Liver (tissue), 3 donors: ENCODE measurements around the gene LHFPL6.

Experiments
- FOXA2 ChIP-seq: IDR thresholded peaks from 2 replicates; pipeline ENCODE4 v1.6.1; 2016; ENCODE audit warnings: antibody characterized with exemption
- JUND ChIP-seq, 2 donors: IDR thresholded peaks; 2 replicates each; pipeline ENCODE4 v1.6.1; 2016; ENCODE audit warnings: antibody characterized with exemption in 2 of 2
- TAF1 ChIP-seq: conservative IDR thresholded peaks from 2 replicates; pipeline ENCODE4 v1.6.1; 2016; ENCODE audit warnings: antibody characterized with exemption, mild to moderate bottlenecking
- YY1 ChIP-seq: IDR thresholded peaks from 2 replicates; pipeline ENCODE4 v1.6.1; 2016; ENCODE audit warnings: antibody characterized with exemption, mild to moderate bottlenecking
- TF ChIP-seq, protein P1 (sequence below): fragments of 150-350 bp; IDR thresholded peaks from 2 replicates; pipeline ENCODE4 v1.5.1; 2017; ENCODE audit warnings: improper control_type of control experiment, low read depth, low read length; ENCODE audit not compliant: missing input control
- TF ChIP-seq, protein P2 (sequence below): IDR thresholded peaks from 2 replicates; pipeline ENCODE4 v1.6.1; 2016; ENCODE audit warnings: antibody characterized with exemption, mild to moderate bottlenecking
- TF ChIP-seq, protein P3 (sequence below): IDR thresholded peaks from 2 replicates; pipeline ENCODE4 v1.6.1; 2016; ENCODE audit warnings: antibody characterized with exemption
- TF ChIP-seq, protein P4 (sequence below): IDR thresholded peaks from 2 replicates; pipeline ENCODE4 v1.6.1; 2016; ENCODE audit warnings: antibody characterized with exemption
- donor health status: healthy.
- donor health status: healthy.

DNA sequence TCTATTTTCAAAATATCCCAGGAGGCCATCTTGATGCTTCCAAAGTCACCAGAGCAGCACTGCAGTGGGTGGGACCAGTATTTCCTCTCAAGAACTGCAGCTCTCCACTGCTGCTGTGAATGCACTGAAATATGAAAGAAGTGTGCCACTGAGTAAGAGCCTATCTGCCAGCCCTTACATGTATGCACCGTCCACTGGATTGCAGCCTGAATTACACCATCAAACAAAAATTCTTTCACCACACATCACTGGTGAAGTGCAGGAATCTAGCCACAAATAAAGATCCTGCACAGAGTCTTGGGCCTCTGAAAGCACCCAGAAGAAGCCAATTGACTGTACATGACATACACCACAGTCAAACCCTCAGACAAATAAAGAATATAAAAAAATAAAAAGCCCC, 249.0 kb downstream of the LHFPL6 start:
- TF ChIP-seq, protein P1, sequence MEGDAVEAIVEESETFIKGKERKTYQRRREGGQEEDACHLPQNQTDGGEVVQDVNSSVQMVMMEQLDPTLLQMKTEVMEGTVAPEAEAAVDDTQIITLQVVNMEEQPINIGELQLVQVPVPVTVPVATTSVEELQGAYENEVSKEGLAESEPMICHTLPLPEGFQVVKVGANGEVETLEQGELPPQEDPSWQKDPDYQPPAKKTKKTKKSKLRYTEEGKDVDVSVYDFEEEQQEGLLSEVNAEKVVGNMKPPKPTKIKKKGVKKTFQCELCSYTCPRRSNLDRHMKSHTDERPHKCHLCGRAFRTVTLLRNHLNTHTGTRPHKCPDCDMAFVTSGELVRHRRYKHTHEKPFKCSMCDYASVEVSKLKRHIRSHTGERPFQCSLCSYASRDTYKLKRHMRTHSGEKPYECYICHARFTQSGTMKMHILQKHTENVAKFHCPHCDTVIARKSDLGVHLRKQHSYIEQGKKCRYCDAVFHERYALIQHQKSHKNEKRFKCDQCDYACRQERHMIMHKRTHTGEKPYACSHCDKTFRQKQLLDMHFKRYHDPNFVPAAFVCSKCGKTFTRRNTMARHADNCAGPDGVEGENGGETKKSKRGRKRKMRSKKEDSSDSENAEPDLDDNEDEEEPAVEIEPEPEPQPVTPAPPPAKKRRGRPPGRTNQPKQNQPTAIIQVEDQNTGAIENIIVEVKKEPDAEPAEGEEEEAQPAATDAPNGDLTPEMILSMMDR: no peak
- TF ChIP-seq TAF1 (no peak), JUND (IDR thresholded peaks at IDR 0.05) (no peak), FOXA2 (no peak), YY1 (no peak)
- TF ChIP-seq, protein P2, sequence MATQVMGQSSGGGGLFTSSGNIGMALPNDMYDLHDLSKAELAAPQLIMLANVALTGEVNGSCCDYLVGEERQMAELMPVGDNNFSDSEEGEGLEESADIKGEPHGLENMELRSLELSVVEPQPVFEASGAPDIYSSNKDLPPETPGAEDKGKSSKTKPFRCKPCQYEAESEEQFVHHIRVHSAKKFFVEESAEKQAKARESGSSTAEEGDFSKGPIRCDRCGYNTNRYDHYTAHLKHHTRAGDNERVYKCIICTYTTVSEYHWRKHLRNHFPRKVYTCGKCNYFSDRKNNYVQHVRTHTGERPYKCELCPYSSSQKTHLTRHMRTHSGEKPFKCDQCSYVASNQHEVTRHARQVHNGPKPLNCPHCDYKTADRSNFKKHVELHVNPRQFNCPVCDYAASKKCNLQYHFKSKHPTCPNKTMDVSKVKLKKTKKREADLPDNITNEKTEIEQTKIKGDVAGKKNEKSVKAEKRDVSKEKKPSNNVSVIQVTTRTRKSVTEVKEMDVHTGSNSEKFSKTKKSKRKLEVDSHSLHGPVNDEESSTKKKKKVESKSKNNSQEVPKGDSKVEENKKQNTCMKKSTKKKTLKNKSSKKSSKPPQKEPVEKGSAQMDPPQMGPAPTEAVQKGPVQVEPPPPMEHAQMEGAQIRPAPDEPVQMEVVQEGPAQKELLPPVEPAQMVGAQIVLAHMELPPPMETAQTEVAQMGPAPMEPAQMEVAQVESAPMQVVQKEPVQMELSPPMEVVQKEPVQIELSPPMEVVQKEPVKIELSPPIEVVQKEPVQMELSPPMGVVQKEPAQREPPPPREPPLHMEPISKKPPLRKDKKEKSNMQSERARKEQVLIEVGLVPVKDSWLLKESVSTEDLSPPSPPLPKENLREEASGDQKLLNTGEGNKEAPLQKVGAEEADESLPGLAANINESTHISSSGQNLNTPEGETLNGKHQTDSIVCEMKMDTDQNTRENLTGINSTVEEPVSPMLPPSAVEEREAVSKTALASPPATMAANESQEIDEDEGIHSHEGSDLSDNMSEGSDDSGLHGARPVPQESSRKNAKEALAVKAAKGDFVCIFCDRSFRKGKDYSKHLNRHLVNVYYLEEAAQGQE: no peak
- TF ChIP-seq, protein P3, sequence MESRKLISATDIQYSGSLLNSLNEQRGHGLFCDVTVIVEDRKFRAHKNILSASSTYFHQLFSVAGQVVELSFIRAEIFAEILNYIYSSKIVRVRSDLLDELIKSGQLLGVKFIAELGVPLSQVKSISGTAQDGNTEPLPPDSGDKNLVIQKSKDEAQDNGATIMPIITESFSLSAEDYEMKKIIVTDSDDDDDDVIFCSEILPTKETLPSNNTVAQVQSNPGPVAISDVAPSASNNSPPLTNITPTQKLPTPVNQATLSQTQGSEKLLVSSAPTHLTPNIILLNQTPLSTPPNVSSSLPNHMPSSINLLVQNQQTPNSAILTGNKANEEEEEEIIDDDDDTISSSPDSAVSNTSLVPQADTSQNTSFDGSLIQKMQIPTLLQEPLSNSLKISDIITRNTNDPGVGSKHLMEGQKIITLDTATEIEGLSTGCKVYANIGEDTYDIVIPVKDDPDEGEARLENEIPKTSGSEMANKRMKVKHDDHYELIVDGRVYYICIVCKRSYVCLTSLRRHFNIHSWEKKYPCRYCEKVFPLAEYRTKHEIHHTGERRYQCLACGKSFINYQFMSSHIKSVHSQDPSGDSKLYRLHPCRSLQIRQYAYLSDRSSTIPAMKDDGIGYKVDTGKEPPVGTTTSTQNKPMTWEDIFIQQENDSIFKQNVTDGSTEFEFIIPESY: no peak
- TF ChIP-seq, protein P4, sequence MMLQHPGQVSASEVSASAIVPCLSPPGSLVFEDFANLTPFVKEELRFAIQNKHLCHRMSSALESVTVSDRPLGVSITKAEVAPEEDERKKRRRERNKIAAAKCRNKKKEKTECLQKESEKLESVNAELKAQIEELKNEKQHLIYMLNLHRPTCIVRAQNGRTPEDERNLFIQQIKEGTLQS: no peak
